DMS53 treated with DMSO at 0.1 percent for 48 hours (cell line): ENCODE measurements around the gene CTSH.
"Not testable (repeated sequence)": the region's sequence is repeated elsewhere in the genome, so short reads cannot be mapped to it uniquely, and the experiment has no call there.

ENCODE experiments used
- DNase-seq: peaks from one replicate; lab custom pipeline; 2025; ENCODE audit not compliant: unreplicated experiment; lab: John Stamatoyannopoulos, UW

Gene CTSH

GRCh38 chr15:78898540-78898939 lies 46.3 kb downstream of the CTSH start:
- no peak for DNase-seq

- DNase-seq: no peak
Measured at GRCh38 chr15:78895471-78895870, 49.4 kb downstream of the CTSH start.

GRCh38 chr15:78893538-78893937 lies 51.3 kb downstream of the CTSH start:
- no peak for DNase-seq

GRCh38 chr15:78889000-78889399 lies 55.8 kb downstream of the CTSH start:
- no peak for DNase-seq

GRCh38 chr15:78881681-78882080 lies 63.2 kb downstream of the CTSH start:
- DNase-seq: no peak

- no peak for DNase-seq
Measured at GRCh38 chr15:78880813-78881212, 64.0 kb downstream of the CTSH start.

GRCh38 chr15:78880242-78880533 lies 64.7 kb downstream of the CTSH start:
- no peak for DNase-seq

- no peak for DNase-seq
Measured at GRCh38 chr15:78879517-78880241, 65.2 kb downstream of the CTSH start.

- no peak for DNase-seq
Measured at GRCh38 chr15:78878356-78878755, 66.5 kb downstream of the CTSH start.

- DNase-seq: not testable (repeated sequence)
Measured at GRCh38 chr15:78876954-78877353, 67.9 kb downstream of the CTSH start.

GRCh38 chr15:78875107-78875914 lies 69.5 kb downstream of the CTSH start:
- DNase-seq: no peak

GRCh38 chr15:78873793-78874765 lies 70.8 kb downstream of the CTSH start:
- no peak for DNase-seq

- peak; percentile 59 for DNase-seq
Measured at GRCh38 chr15:78872972-78873792, 71.7 kb downstream of the CTSH start.

GRCh38 chr15:78872155-78872971 lies 72.5 kb downstream of the CTSH start, which contains the start of gene MORF4L1:
Gene MORF4L1, plus strand, starts transcription at chr15:78872890. Its CDS starts 128 bp downstream, at chr15:78873018.
- DNase-seq: peak; percentile 46

- not testable (repeated sequence) for DNase-seq
Measured at GRCh38 chr15:78871483-78872127, 73.2 kb downstream of the CTSH start.
